ENCODE results near the gene KCNK15. TPM values are rescaled to one million over a fixed set of nuclear protein-coding genes. Genes with fewer than 3 reads are reported as not detected.
A peak's percentile ranks its signal among the peaks of the same experiment; 100 is the strongest.

Gene KCNK15
- total RNA-seq, 1 experiment from 2014 or later = 3.0 TPM

GRCh38 chr20:44746367-44747165, 901 bp downstream of the KCNK15 start:
- TSS peak; percentile 51 for BruUV-seq (replicated peaks)

GRCh38 chr20:44747166-44748004, 1.7 kb downstream of the KCNK15 start:
- ChIA-PET POLR2A (ENCODE audit: unreplicated experiment) (interaction anchor here (0.6 kb wide), 1 partner anchor 138 kb away, joined by 5 read pairs; no protein-coding TSS in a partner anchor), CTCF (interaction anchor here (0.6 to 1.8 kb wide), 7 partner anchors 14 to 186 kb away, joined by 3 to 13 read pairs (median 3); partner anchors contain the start of gene PABPC1L)
- ATAC-seq = peak; percentile 62
- Histone ChIP-seq H3K9me2 (replicated peaks; ENCODE audit: low read length) (no peaks in the 10 kb centered on the region), H3K4me1 (ENCODE audit: insufficient read depth, low read length) (peaks cover 26% of the 10 kb centered on the region), H3K4me2 (ENCODE audit: low read length) (peak overlapping the region; percentile 92), H3K36me3 (ENCODE audit: low read depth, low read length) (no peaks in the 10 kb centered on the region), H3K4me3 (ENCODE audit: low read length) (peak overlapping the region; percentile 17; the same call in 1 of the 2 replicates), H2AFZ (ENCODE audit: low read length) (peak overlapping the region; percentile 52), H3K9ac (ENCODE audit: low read length) (no peak overlapping the region), H3F3A (ENCODE audit: low read length, unreplicated experiment) (no peaks in the 10 kb centered on the region), H3K27me3 (ENCODE audit: low read length) (peaks cover 3% of the 10 kb centered on the region; the same call in 1 of the 2 replicates), H3K27ac (ENCODE audit: low read length) (peak overlapping the region; percentile 51), H3K9me3 (ENCODE audit: low read length) (no peaks in the 10 kb centered on the region), H3K79me2 (ENCODE audit: low read length) (no peaks in the 10 kb centered on the region), H4K20me1 (ENCODE audit: low read length) (0 out of 2 replicates have a peak, but pooled peaks cover 3% of the 10 kb centered on the region)
- no TSS peak for BruUV-seq (replicated peaks)
- intact Hi-C loops (cut with micrococcal nuclease) = loop anchor here (1.0 kb wide), 1 partner anchor 120 kb away; no protein-coding TSS in a partner anchor
- peak; percentile 92 for TF ChIP-seq CTCF (conservative IDR thresholded peaks at IDR 0.05; ENCODE audit: low read depth, low read length)
- TF ChIP-seq EZH2phosphoT487 (IDR thresholded peaks at IDR 0.05; ENCODE audit: borderline replicate concordance, low read length) = no peak
- peak; percentile 97 for DNase-seq

More at GRCh38 chr20:44746367-44747165, 901 bp downstream of the KCNK15 start:
- Histone ChIP-seq H3F3A (ENCODE audit: low read length, unreplicated experiment) (no peaks in the 10 kb centered on the region), H2AFZ (ENCODE audit: low read length) (peak overlapping the region; percentile 93), H3K4me1 (ENCODE audit: insufficient read depth, low read length) (peaks cover 26% of the 10 kb centered on the region), H3K4me2 (ENCODE audit: low read length) (peak overlapping the region; percentile 92), H4K20me1 (ENCODE audit: low read length) (0 out of 2 replicates have a peak, but pooled peaks cover 3% of the 10 kb centered on the region), H3K27me3 (ENCODE audit: low read length) (peaks cover 3% of the 10 kb centered on the region; the same call in 1 of the 2 replicates), H3K9me3 (ENCODE audit: low read length) (no peaks in the 10 kb centered on the region), H3K79me2 (ENCODE audit: low read length) (no peaks in the 10 kb centered on the region), H3K9me2 (replicated peaks; ENCODE audit: low read length) (no peaks in the 10 kb centered on the region), H3K36me3 (ENCODE audit: low read depth, low read length) (no peaks in the 10 kb centered on the region), H3K9ac (ENCODE audit: low read length) (peak overlapping the region; percentile 47), H3K4me3 (ENCODE audit: low read length) (peak overlapping the region; percentile 70), H3K27ac (ENCODE audit: low read length) (no peak overlapping the region)
- POLR2A ChIA-PET (ENCODE audit: unreplicated experiment) = interaction anchor here (0.6 kb wide), 2 partner anchors 139 to 142 kb away, joined by 3 to 5 read pairs; no protein-coding TSS in a partner anchor
- ATAC-seq (no peak), DNase-seq (no peak)
- TF ChIP-seq EZH2 (IDR thresholded peaks at IDR 0.05; ENCODE audit: low read length, unreplicated experiment) (no peak), CTCF (conservative IDR thresholded peaks at IDR 0.05; ENCODE audit: low read depth, low read length) (no peak), EZH2phosphoT487 (IDR thresholded peaks at IDR 0.05; ENCODE audit: borderline replicate concordance, low read length) (no peak)
- CTCF ChIA-PET = interaction anchor here (0.6 to 1.8 kb wide), 4 partner anchors 13 to 185 kb away, joined by 3 to 13 read pairs (median 4); no protein-coding TSS in a partner anchor
- intact Hi-C loops (cut with micrococcal nuclease) = loop anchor here (1.0 kb wide), 1 partner anchor 121 kb away; no protein-coding TSS in a partner anchor
